OCI-LY7 (cell line): Measurements from ENCODE around the gene EXOC4. TPM values are rescaled to one million over a fixed set of nuclear protein-coding genes. Genes with fewer than 3 reads are reported as not detected.

Source experiments
- BruUV-seq: library from RNA; stranded (reverse); fragments of 400-500 nt; replicated peaks from 2 replicates; lab custom pipeline; 2021; lab: Mats Ljungman, UMichigan
- CTCF ChIA-PET: fragments of 300-600 bp; sonication (Branson Sonifier 250); formaldehyde crosslinking; loops from one replicate; lab custom pipeline; 2022; ENCODE audit warnings: antibody characterized with exemption; ENCODE audit not compliant: unreplicated experiment; lab: Charles Lee
- POLR2A ChIA-PET: fragments of 300-600 bp; sonication (Branson Sonifier 250); formaldehyde crosslinking; loops from one replicate; lab custom pipeline; 2022; ENCODE audit warnings: antibody characterized with exemption; lab: Charles Lee
- DNase-seq: peaks from one replicate; pipeline ENCODE4 v3.0.0-alpha.2; 2015; ENCODE audit warnings: low spot score
- H2AFZ ChIP-seq: fragments of 200-600 bp; sonication (generic), shearing (Covaris generic); 2 replicates; pipeline ENCODE4 v1.6.1; 2014; ENCODE audit warnings: mild to moderate bottlenecking, antibody characterized with exemption, low read length, moderate library complexity
- H3K27ac ChIP-seq: fragments of 200-600 bp; sonication (generic); 2 replicates; pipeline ENCODE4 v1.5.1; 2014; ENCODE audit warnings: mixed run types, low read depth, mild to moderate bottlenecking, moderate library complexity, low read length, inconsistent platforms; ENCODE audit not compliant: poor library complexity, severe bottlenecking
- H3K36me3 ChIP-seq: fragments of 200-600 bp; sonication (generic); 2 replicates; pipeline ENCODE4 v1.6.1; 2014; ENCODE audit warnings: mild to moderate bottlenecking, antibody characterized with exemption, low read length, moderate library complexity, mixed read lengths; ENCODE audit not compliant: insufficient read depth
- H3K4me1 ChIP-seq: fragments of 200-600 bp; sonication (generic); 2 replicates; pipeline ENCODE4 v1.5.1; 2014; ENCODE audit warnings: mild to moderate bottlenecking, low read length; ENCODE audit not compliant: insufficient read depth, poor library complexity, severe bottlenecking
- H3K4me2 ChIP-seq: fragments of 200-600 bp; sonication (generic); 2 replicates; pipeline ENCODE4 v1.6.1; 2014; ENCODE audit warnings: mild to moderate bottlenecking, low read length
- H3K4me3 ChIP-seq: fragments of 200-600 bp; sonication (generic); 2 replicates; pipeline ENCODE4 v1.5.1; 2014; ENCODE audit warnings: mild to moderate bottlenecking, low read depth, low read length; ENCODE audit not compliant: poor library complexity, severe bottlenecking
- H3K79me2 ChIP-seq: fragments of 200-600 bp; sonication (generic); 2 replicates; pipeline ENCODE4 v1.6.1; 2016; ENCODE audit warnings: low read depth, mild to moderate bottlenecking, low read length, moderate library complexity, mixed read lengths; ENCODE audit not compliant: insufficient read depth
- H3K9me2 ChIP-seq: fragments of 200-600 bp; sonication (generic); 2 replicates; pipeline ENCODE4 v1.6.1; 2016; ENCODE audit warnings: mild to moderate bottlenecking, low read length, mixed read lengths; ENCODE audit not compliant: insufficient read depth
- H3K9me3 ChIP-seq: fragments of 200-600 bp; sonication (generic); 2 replicates; pipeline ENCODE4 v1.6.1; 2014; ENCODE audit warnings: mild to moderate bottlenecking, mixed run types, low read length, mixed read lengths
- H4K20me1 ChIP-seq: fragments of 200-600 bp; sonication (generic); 2 replicates; pipeline ENCODE4 v1.6.1; 2014; ENCODE audit warnings: mild to moderate bottlenecking, antibody characterized with exemption, low read length, moderate library complexity, mixed read lengths; ENCODE audit not compliant: insufficient read depth
- EZH2phosphoT487 ChIP-seq: fragments of 200-600 bp; sonication (generic); IDR thresholded peaks from 2 replicates; pipeline ENCODE4 v1.6.1; 2018; ENCODE audit warnings: low read depth, borderline replicate concordance, mild to moderate bottlenecking, mixed run types, antibody characterized with exemption, low read length, moderate library complexity, mixed read lengths
- intact Hi-C: fragments of 100-400 bp; cut with micrococcal nuclease; formaldehyde crosslinking; loops from one replicate; pipeline ENCODE4 v1.10.0; 2022; ENCODE audit not compliant: unreplicated experiment
- total RNA-seq, 2 experiments: library from RNA; depleted of rRNA in 1 of 2; stranded (reverse); fragments of >200 nt in 1 of 2; shearing (Covaris generic) in 1 of 2; gene quantifications; 2 replicates each; pipeline ENCODE4 v1.2.3, GENCODE V29; 2014 to 2022
- TF ChIP-seq, protein P1 (sequence below): fragments of 200-600 bp; sonication (generic); conservative IDR thresholded peaks from 2 replicates; pipeline ENCODE4 v1.5.1; 2014; ENCODE audit warnings: mild to moderate bottlenecking, antibody characterized with exemption, low read length, moderate library complexity, mixed read lengths

Gene EXOC4
- total RNA-seq, 2 experiments from 2014 or later, result 75.1 to 93.2 TPM

DNA sequence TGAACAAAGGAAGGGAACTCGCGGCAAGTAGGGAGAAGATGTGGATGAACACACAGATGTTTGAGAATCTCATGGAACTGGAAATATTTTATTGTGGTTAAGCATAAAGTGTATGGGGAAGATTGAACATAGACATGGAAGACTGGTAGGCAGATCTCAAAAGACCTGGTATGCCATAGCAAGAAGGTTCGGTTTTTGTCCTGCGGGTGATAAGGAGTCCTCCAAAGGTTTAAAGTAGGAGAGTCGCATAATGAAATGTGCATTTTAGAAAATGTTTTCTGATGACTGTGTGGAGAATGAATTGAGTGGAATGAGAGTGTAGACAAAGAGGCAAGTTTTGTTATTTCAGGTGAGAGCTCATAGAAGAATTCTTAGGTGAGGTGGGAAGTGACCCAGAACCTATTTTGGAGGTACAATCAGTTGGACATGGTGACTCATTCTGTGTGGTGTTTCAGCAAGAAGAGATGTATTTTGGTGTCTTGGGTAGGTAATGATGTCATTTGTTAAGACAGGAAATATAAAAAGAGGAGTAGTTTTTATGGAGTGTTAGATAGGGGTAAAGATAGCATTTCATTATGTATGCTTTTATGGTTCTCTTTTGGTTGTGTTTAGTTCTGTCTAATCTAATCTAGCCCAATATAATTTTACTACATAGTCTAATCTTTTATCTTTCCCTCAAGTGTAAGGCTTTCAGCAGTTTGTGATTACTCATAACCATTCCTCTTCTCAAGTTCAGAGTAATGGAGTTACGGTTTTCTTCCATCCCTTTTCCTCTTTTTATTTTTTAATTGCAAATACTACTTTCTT is 239.2 kb downstream of the EXOC4 start:
- TF ChIP-seq, protein P1, sequence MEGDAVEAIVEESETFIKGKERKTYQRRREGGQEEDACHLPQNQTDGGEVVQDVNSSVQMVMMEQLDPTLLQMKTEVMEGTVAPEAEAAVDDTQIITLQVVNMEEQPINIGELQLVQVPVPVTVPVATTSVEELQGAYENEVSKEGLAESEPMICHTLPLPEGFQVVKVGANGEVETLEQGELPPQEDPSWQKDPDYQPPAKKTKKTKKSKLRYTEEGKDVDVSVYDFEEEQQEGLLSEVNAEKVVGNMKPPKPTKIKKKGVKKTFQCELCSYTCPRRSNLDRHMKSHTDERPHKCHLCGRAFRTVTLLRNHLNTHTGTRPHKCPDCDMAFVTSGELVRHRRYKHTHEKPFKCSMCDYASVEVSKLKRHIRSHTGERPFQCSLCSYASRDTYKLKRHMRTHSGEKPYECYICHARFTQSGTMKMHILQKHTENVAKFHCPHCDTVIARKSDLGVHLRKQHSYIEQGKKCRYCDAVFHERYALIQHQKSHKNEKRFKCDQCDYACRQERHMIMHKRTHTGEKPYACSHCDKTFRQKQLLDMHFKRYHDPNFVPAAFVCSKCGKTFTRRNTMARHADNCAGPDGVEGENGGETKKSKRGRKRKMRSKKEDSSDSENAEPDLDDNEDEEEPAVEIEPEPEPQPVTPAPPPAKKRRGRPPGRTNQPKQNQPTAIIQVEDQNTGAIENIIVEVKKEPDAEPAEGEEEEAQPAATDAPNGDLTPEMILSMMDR, result no peak
- no peak for TF ChIP-seq EZH2phosphoT487
- intact Hi-C loops, result no loop called here
- POLR2A ChIA-PET, result no interaction called here
- no peak overlapping the region for H3K27ac ChIP-seq
- no peaks in the 10 kb centered on the region for H3K36me3 ChIP-seq
- H3K4me2 ChIP-seq, result no peak overlapping the region
- H3K4me3 ChIP-seq, result no peak overlapping the region
- no peak overlapping the region for H2AFZ ChIP-seq
- no peak for DNase-seq
- CTCF ChIA-PET, result no interaction called here
- no peaks in the 10 kb centered on the region for H4K20me1 ChIP-seq
- H3K9me3 ChIP-seq, result no peaks in the 10 kb centered on the region
- H3K4me1 ChIP-seq, result no peaks in the 10 kb centered on the region
- BruUV-seq, result no TSS peak
- H3K9me2 ChIP-seq, result no peaks in the 10 kb centered on the region
- no peaks in the 10 kb centered on the region for H3K79me2 ChIP-seq

DNA sequence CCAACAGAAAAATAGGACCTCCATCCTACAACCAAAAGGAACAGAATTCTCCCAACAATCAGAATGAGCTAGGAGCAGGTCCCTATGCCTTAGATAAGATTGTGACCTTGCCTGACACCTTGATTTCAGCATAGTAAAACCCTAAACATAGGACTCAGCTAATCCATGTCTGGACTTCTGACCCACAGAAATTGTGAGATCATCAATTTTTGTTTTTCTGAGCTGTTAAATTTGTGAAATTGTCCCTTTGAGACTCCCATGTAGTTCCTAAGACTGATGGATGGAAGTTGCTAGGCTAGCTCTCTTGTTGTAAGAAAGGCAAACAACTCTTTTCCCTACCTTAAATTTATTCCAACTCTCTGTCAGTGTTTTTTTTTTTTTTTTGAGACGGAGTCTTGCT is 244.2 kb downstream of the EXOC4 start:
- BruUV-seq, result no TSS peak
- POLR2A ChIA-PET, result interaction anchor here (0.7 kb wide), 1 partner anchor 13 kb away, joined by 4 read pairs; no protein-coding TSS in a partner anchor
- no peak overlapping the region for H3K27ac ChIP-seq
- no peaks in the 10 kb centered on the region for H3K9me3 ChIP-seq
- no peaks in the 10 kb centered on the region for H3K9me2 ChIP-seq
- DNase-seq, result no peak
- no peak for TF ChIP-seq EZH2phosphoT487
- TF ChIP-seq, protein P1, result no peak
- no peak overlapping the region for H3K4me3 ChIP-seq
- no peak overlapping the region for H3K4me2 ChIP-seq
- no peaks in the 10 kb centered on the region for H3K36me3 ChIP-seq
- no peaks in the 10 kb centered on the region for H3K79me2 ChIP-seq
- intact Hi-C loops, result no loop called here
- H2AFZ ChIP-seq, result no peak overlapping the region
- no peaks in the 10 kb centered on the region for H4K20me1 ChIP-seq
- CTCF ChIA-PET, result no interaction called here
- H3K4me1 ChIP-seq, result no peaks in the 10 kb centered on the region

DNA sequence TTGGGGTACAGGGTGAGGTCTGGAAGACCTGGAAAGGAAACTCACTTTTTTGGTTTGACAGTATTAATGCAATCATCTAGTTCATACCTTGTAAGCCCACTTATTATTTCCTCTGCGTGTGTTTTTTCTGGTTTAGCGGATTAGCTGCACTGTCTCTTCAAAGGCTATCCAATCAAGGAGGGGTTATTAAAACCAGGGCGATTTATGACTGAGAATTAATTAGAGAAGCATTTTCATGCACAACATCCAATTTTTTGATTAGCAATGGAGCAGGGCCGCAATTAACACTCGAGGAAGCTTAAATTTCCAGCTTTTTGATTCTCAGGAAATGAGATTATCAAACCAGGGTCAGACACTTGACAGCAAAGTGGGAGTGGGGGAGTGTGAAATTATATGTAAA is 248.9 kb downstream of the EXOC4 start:
- DNase-seq, result no peak
- H3K36me3 ChIP-seq, result no peaks in the 10 kb centered on the region
- no peaks in the 10 kb centered on the region for H3K79me2 ChIP-seq
- H3K4me2 ChIP-seq, result no peak overlapping the region
- BruUV-seq, result no TSS peak
- POLR2A ChIA-PET, result interaction anchor here (0.6 to 0.8 kb wide), 3 partner anchors 27 to 425 kb away, joined by 3 to 4 read pairs (median 3); no protein-coding TSS in a partner anchor
- no peaks in the 10 kb centered on the region for H3K9me3 ChIP-seq
- TF ChIP-seq, protein P1, result no peak
- no peak for TF ChIP-seq EZH2phosphoT487
- no peaks in the 10 kb centered on the region for H3K9me2 ChIP-seq
- H3K4me1 ChIP-seq, result no peaks in the 10 kb centered on the region
- CTCF ChIA-PET, result no interaction called here
- intact Hi-C loops, result no loop called here
- no peak overlapping the region for H3K27ac ChIP-seq
- no peaks in the 10 kb centered on the region for H4K20me1 ChIP-seq
- H2AFZ ChIP-seq, result no peak overlapping the region
- H3K4me3 ChIP-seq, result no peak overlapping the region
